ENCODE data around the gene DAB2IP. TPM values are rescaled to one million over a fixed set of nuclear protein-coding genes. Genes with fewer than 3 reads are reported as not detected.

DAB2IP gene
- total and polyA plus RNA-seq, 2 of the 4 experiments (the other 2 are of a cell fraction), result 5.6 to 17.2 TPM

GRCh38 chr9:121731090-121731489 is 79.7 kb downstream of the DAB2IP start:
- Histone ChIP-seq H3K27me3 (ENCODE audit: control insufficient read depth, insufficient read depth, low read length) (no peaks in the 10 kb centered on the region), H2BK5ac (ENCODE audit: low read depth, low read length, poor library complexity, severe bottlenecking) (no peak overlapping the region), H2AK5ac (ENCODE audit: low read depth, low read length) (peak overlapping the region; percentile 11; the same call in 1 of the 2 replicates), H2BK20ac (ENCODE audit: low read depth, low read length) (no peak overlapping the region), H2BK15ac (ENCODE audit: low read depth, low read length) (no peak overlapping the region), H3K23ac (ENCODE audit: low read depth, low read length) (no peak overlapping the region), H3K18ac (ENCODE audit: low read depth, low read length) (no peak overlapping the region), H2BK120ac (ENCODE audit: low read depth, low read length) (no peak overlapping the region), H3K36me3 (ENCODE audit: control insufficient read depth, insufficient read depth, low read length) (no peaks in the 10 kb centered on the region), H3K4ac (ENCODE audit: low read depth, low read length) (no peak overlapping the region), H3K9me3 (ENCODE audit: control insufficient read depth, insufficient read depth, low read length) (no peaks in the 10 kb centered on the region), H4K5ac (ENCODE audit: low read depth, low read length) (no peak overlapping the region), H3K4me2 (ENCODE audit: low read depth, low read length) (no peak overlapping the region), H3K4me1 (ENCODE audit: control insufficient read depth, insufficient read depth, low read length) (peaks cover 22% of the 10 kb centered on the region), H2AFZ (replicated peaks; ENCODE audit: low read length, poor library complexity) (no peak overlapping the region), H2AK9ac (replicated peaks; ENCODE audit: low read depth, low read length, poor library complexity) (no peak overlapping the region), H3K9me1 (ENCODE audit: insufficient read depth, low read length) (peaks cover 3% of the 10 kb centered on the region), H3K56ac (ENCODE audit: extremely low read depth, insufficient read depth, low read length) (no peak overlapping the region), H3K4me3 (ENCODE audit: insufficient read depth, low read depth, low read length) (no peak overlapping the region), H4K8ac (ENCODE audit: low read depth in 2 of 2, low read length in 2 of 2) (no peak overlapping the region), H3K27ac (ENCODE audit: insufficient read depth, low read length) (no peak overlapping the region), H3K79me1 (ENCODE audit: low read depth in 1 of 2, low read length in 2 of 2) (peaks cover 44 to 91% of the 10 kb centered on the region in 2 experiments), H4K20me1 (ENCODE audit: insufficient read depth, low read length) (peaks cover 18% of the 10 kb centered on the region; the same call in 1 of the 2 replicates), H3K14ac (replicated peaks; ENCODE audit: low read depth, low read length) (no peak overlapping the region), H3K9ac (ENCODE audit: low read depth, low read length) (no peak overlapping the region), H4K91ac (ENCODE audit: insufficient read depth, low read depth, low read length) (no peak overlapping the region)
- intact Hi-C loops (cut with micrococcal nuclease) (no loop called here), dilution Hi-C loops (cut with HindIII; ENCODE audit: low sequenced_read_pairs, unreplicated experiment) (no loop called here), in situ Hi-C loops (cut with MboI; ENCODE audit: low sequenced_read_pairs) (no loop called here)
- CTCF ChIA-PET, result no interaction called here
- no peak for DNase-seq
- POLR2A ChIA-PET (ENCODE audit: unreplicated experiment), result no interaction called here
- ATAC-seq (ENCODE audit: low read depth), result no peak
- TF ChIP-seq MAFK (IDR thresholded peaks at IDR 0.05; ENCODE audit: low read depth, low read length) (no peak), BHLHE40 (IDR thresholded peaks at IDR 0.05; ENCODE audit: low read depth, low read length) (no peak), MAZ (IDR thresholded peaks at IDR 0.05; ENCODE audit: borderline replicate concordance, low read depth, low read length) (no peak), CEBPB (IDR thresholded peaks at IDR 0.05; ENCODE audit: low read depth, low read length) (no peak), CTCF (conservative IDR thresholded peaks at IDR 0.05; ENCODE audit: low read depth, low read length) (no peak), SMC3 (IDR thresholded peaks at IDR 0.05; ENCODE audit: low read depth, low read length) (no peak), FOS (IDR thresholded peaks at IDR 0.05; ENCODE audit: low read depth, low read length) (no peak), RFX5 (IDR thresholded peaks at IDR 0.05; ENCODE audit: low read depth, low read length) (no peak), MXI1 (IDR thresholded peaks at IDR 0.05; ENCODE audit: borderline replicate concordance, low read depth, low read length) (no peak), USF2 (IDR thresholded peaks at IDR 0.05; ENCODE audit: low read depth, low read length) (no peak), POLR2A (IDR thresholded peaks at IDR 0.05; ENCODE audit: low read depth, low read length) (no peak), RCOR1 (IDR thresholded peaks at IDR 0.05; ENCODE audit: insufficient replicate concordance, low read length) (no peak), ELK1 (IDR thresholded peaks at IDR 0.05; ENCODE audit: borderline replicate concordance, low read depth, low read length) (no peak), CHD1 (IDR thresholded peaks at IDR 0.05; ENCODE audit: low read depth, low read length) (no peak), RAD21 (IDR thresholded peaks at IDR 0.05; ENCODE audit: low read length) (no peak), NFE2L2 (IDR thresholded peaks at IDR 0.05; ENCODE audit: low read depth, low read length) (no peak)
- no TSS peak for BruUV-seq (replicated peaks)
- 100% methylated on average over 1 of the region's 5 CpGs; no CpG with 5 or more reads in 1 of the 2 experiments for WGBS, 2 experiments (ENCODE audit: extremely low coverage in 2 of 2, insufficient read length in 1 of 2)
